Measurements from ENCODE around the gene GHR.

Gene GHR

DNA sequence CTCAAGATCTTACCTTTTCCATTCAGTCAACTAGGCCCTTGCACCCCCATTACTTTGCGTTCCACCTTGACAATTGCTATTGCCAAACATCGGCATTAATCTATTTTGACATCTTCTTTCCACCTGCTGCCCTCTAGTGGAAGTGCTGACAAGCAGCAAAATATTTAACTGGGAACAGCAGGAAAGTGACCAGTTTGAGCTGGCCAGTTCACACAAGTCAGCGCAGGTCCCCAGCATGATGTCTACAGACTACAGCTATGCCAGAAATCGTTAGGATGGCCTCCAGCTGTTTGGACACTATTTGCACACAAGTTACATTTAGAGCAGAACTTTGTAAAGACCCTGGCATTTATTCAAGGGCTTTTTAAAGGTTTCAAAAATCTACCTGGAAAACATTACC lies 160.1 kb downstream of the GHR start:
- Histone ChIP-seq H3K36me3 (ENCODE audit: insufficient read depth, low read length) (no peaks in the 10 kb centered on the region), H3K79me2 (ENCODE audit: insufficient read depth, low read length) (no peaks in the 10 kb centered on the region), H3K4me2 (ENCODE audit: low read depth, low read length, poor library complexity, severe bottlenecking) (no peak overlapping the region), H3K27me3 (ENCODE audit: insufficient read depth, low read length, poor library complexity, severe bottlenecking) (no peaks in the 10 kb centered on the region), H2AFZ (ENCODE audit: low read length) (peak overlapping the region; percentile 37; the same call in 1 of the 2 replicates), H3K9me3 (ENCODE audit: insufficient read depth, low read depth, low read length) (no peaks in the 10 kb centered on the region), H3K4me1 (ENCODE audit: insufficient read depth, low read length, poor library complexity, severe bottlenecking) (no peaks in the 10 kb centered on the region), H4K20me1 (ENCODE audit: insufficient read depth, low read length, poor library complexity, severe bottlenecking) (no peaks in the 10 kb centered on the region), H3K9ac (ENCODE audit: low read depth, low read length, poor library complexity, severe bottlenecking) (no peak overlapping the region), H3K4me3 (ENCODE audit: low read length, poor library complexity, severe bottlenecking) (no peak overlapping the region), H3K9me2 (replicated peaks; ENCODE audit: low read depth, low read length) (no peaks in the 10 kb centered on the region), H3F3A (ENCODE audit: low read depth) (no peaks in the 10 kb centered on the region)
- TF ChIP-seq, protein P1, sequence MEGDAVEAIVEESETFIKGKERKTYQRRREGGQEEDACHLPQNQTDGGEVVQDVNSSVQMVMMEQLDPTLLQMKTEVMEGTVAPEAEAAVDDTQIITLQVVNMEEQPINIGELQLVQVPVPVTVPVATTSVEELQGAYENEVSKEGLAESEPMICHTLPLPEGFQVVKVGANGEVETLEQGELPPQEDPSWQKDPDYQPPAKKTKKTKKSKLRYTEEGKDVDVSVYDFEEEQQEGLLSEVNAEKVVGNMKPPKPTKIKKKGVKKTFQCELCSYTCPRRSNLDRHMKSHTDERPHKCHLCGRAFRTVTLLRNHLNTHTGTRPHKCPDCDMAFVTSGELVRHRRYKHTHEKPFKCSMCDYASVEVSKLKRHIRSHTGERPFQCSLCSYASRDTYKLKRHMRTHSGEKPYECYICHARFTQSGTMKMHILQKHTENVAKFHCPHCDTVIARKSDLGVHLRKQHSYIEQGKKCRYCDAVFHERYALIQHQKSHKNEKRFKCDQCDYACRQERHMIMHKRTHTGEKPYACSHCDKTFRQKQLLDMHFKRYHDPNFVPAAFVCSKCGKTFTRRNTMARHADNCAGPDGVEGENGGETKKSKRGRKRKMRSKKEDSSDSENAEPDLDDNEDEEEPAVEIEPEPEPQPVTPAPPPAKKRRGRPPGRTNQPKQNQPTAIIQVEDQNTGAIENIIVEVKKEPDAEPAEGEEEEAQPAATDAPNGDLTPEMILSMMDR (conservative IDR thresholded peaks at IDR 0.05; ENCODE audit: low read length), result peak; percentile 91
- no peak for TF ChIP-seq EZH2phosphoT487 (IDR thresholded peaks at IDR 0.05; ENCODE audit: borderline replicate concordance)

DNA sequence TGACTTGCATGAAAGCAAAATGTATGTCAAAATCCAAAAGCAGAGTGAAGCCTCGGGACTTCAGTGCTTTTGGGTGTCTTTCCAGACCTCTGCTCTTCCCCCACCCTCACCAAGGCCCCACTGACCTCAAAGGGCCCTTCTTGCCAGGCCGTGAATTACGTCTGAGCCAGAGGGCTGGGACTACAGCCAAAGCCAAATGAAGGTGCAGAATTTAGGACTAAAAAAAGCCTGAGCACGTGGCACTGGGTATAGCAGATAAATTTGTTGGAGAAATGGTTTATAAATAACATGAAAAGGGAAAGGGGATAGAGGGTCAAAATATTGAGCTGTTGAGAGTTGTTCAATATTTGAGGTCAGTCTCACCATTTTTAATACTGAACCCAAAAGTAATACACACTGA lies 163.4 kb downstream of the GHR start:
- H3K4me3 ChIP-seq (ENCODE audit: low read length, poor library complexity, severe bottlenecking), result no peak overlapping the region
- H2AFZ ChIP-seq (ENCODE audit: low read length), result no peak overlapping the region
- peaks cover 13% of the 10 kb centered on the region for H3K4me1 ChIP-seq (ENCODE audit: insufficient read depth, low read length, poor library complexity, severe bottlenecking)
- no peaks in the 10 kb centered on the region for H3K9me2 ChIP-seq (replicated peaks; ENCODE audit: low read depth, low read length)
- TF ChIP-seq, protein P1 (conservative IDR thresholded peaks at IDR 0.05; ENCODE audit: low read length), result no peak
- no peak for TF ChIP-seq EZH2phosphoT487 (IDR thresholded peaks at IDR 0.05; ENCODE audit: borderline replicate concordance)
- H4K20me1 ChIP-seq (ENCODE audit: insufficient read depth, low read length, poor library complexity, severe bottlenecking), result no peaks in the 10 kb centered on the region
- no peak overlapping the region for H3K4me2 ChIP-seq (ENCODE audit: low read depth, low read length, poor library complexity, severe bottlenecking)
- H3K27me3 ChIP-seq (ENCODE audit: insufficient read depth, low read length, poor library complexity, severe bottlenecking), result no peaks in the 10 kb centered on the region
- no peak overlapping the region for H3K9ac ChIP-seq (ENCODE audit: low read depth, low read length, poor library complexity, severe bottlenecking)
- H3K79me2 ChIP-seq (ENCODE audit: insufficient read depth, low read length), result no peaks in the 10 kb centered on the region
- H3K36me3 ChIP-seq (ENCODE audit: insufficient read depth, low read length), result no peaks in the 10 kb centered on the region
- H3F3A ChIP-seq (ENCODE audit: low read depth), result no peaks in the 10 kb centered on the region
- H3K9me3 ChIP-seq (ENCODE audit: insufficient read depth, low read depth, low read length), result no peaks in the 10 kb centered on the region

DNA sequence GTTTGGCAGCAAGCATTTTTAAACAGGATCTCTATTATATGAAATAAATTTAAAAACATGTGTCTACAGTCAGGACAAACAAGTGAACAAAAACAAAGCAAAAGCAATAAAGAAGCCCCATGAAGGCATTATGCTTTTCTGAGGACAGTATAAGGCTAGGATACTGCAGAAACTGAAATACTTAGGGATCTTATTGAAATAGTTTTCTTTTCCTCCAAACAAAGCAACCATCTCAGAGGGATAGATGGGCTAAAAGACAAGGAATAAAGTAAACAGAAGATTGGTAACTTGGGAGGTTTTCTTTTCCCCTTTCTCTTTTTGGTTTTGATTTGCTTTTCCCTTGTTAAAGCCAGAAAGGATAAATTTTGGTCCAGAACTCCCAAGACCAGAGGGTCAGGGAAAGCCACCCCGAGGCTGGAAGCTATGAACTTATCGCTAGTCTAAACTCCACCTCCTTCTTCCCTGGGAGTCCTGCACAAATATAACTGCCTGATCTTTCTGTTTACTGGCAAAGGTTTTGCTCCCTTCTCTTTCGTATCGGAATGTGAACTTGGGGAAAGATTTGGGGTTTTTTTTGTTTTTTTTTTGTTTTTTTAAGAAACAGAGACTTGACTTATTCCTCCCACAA lies 164.0 kb downstream of the GHR start:
- Histone ChIP-seq H3K9me3 (ENCODE audit: insufficient read depth, low read depth, low read length) (no peaks in the 10 kb centered on the region), H3K4me1 (ENCODE audit: insufficient read depth, low read length, poor library complexity, severe bottlenecking) (peaks cover 16% of the 10 kb centered on the region), H4K20me1 (ENCODE audit: insufficient read depth, low read length, poor library complexity, severe bottlenecking) (no peaks in the 10 kb centered on the region), H3K4me2 (ENCODE audit: low read depth, low read length, poor library complexity, severe bottlenecking) (no peak overlapping the region), H3F3A (ENCODE audit: low read depth) (no peaks in the 10 kb centered on the region), H3K4me3 (ENCODE audit: low read length, poor library complexity, severe bottlenecking) (no peak overlapping the region), H3K9ac (ENCODE audit: low read depth, low read length, poor library complexity, severe bottlenecking) (no peak overlapping the region), H3K36me3 (ENCODE audit: insufficient read depth, low read length) (no peaks in the 10 kb centered on the region), H3K9me2 (replicated peaks; ENCODE audit: low read depth, low read length) (no peaks in the 10 kb centered on the region), H3K79me2 (ENCODE audit: insufficient read depth, low read length) (no peaks in the 10 kb centered on the region), H3K27me3 (ENCODE audit: insufficient read depth, low read length, poor library complexity, severe bottlenecking) (no peaks in the 10 kb centered on the region), H2AFZ (ENCODE audit: low read length) (no peak overlapping the region)
- no peak for TF ChIP-seq EZH2phosphoT487 (IDR thresholded peaks at IDR 0.05; ENCODE audit: borderline replicate concordance)
- TF ChIP-seq, protein P1 (conservative IDR thresholded peaks at IDR 0.05; ENCODE audit: low read length), result no peak

All from Loucy (cell line).